Lower leg skin (tissue), 3 donors: ENCODE measurements around the gene PRTFDC1.

Experiments used
- POLR2A ChIP-seq, 2 donors: fragments of 450-650 bp; IDR thresholded peaks; one replicate each; pipeline ENCODE4 v1.6.1; 2016 to 2017; ENCODE audit warnings: antibody characterized with exemption in 2 of 2, mild to moderate bottlenecking in 1 of 2, moderate library complexity in 1 of 2
- TF ChIP-seq, protein P1 (sequence below), 3 donors: fragments of 450-650 bp; IDR thresholded peaks; one replicate each; pipeline ENCODE4 v1.5.1; 2016; ENCODE audit warnings: antibody characterized with exemption in 3 of 3, mild to moderate bottlenecking in 3 of 3, moderate library complexity in 2 of 3

DNA sequence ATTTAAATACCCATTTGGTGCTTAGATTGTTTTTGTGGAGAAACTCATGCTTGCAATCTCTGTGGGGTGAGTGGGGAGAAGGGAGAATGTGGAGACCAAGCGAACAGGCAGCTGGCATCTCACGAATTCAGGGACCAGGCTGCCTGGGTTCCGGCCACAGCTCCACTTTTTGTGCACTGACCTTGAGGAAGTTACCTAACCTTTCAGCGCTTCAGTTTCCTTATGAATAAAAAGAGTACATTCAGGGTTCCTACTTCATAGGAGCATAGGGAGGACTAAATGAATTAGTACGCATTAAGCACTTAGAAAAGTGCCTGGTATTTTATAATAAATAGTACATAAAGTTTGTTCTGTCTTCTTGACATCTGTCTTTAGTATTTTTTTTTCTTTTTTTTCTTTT is 72.5 kb downstream of the PRTFDC1 start:
- TF ChIP-seq, protein P1, sequence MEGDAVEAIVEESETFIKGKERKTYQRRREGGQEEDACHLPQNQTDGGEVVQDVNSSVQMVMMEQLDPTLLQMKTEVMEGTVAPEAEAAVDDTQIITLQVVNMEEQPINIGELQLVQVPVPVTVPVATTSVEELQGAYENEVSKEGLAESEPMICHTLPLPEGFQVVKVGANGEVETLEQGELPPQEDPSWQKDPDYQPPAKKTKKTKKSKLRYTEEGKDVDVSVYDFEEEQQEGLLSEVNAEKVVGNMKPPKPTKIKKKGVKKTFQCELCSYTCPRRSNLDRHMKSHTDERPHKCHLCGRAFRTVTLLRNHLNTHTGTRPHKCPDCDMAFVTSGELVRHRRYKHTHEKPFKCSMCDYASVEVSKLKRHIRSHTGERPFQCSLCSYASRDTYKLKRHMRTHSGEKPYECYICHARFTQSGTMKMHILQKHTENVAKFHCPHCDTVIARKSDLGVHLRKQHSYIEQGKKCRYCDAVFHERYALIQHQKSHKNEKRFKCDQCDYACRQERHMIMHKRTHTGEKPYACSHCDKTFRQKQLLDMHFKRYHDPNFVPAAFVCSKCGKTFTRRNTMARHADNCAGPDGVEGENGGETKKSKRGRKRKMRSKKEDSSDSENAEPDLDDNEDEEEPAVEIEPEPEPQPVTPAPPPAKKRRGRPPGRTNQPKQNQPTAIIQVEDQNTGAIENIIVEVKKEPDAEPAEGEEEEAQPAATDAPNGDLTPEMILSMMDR (IDR thresholded peaks at IDR 0.05): no peak
- no peak for TF ChIP-seq POLR2A (IDR thresholded peaks at IDR 0.05)
